ENCODE data around the gene RPA1. TPM values are rescaled to one million over a fixed set of nuclear protein-coding genes. Genes with fewer than 3 reads are reported as not detected.

The RPA1 gene
- total RNA-seq, 3 donors from 2014 or later (not counting 1 experiment from before 2014, with no cell fraction given) = 70.9 to 101 (median 98.9) TPM

GRCh38 chr17:1915889-1916288, 86.1 kb downstream of the RPA1 start:
- Mint-ChIP-seq H3K27ac (no peak overlapping the region), H3K27me3 (ENCODE audit: low read depth in 2 of 2) (peaks cover 7 to 29% of the 10 kb centered on the region in 2 donors), H3K4me3 (no peak overlapping the region), H3K9me3 (no peaks in the 10 kb centered on the region), H3K36me3 (no peaks in the 10 kb centered on the region), H3K4me1 (no peaks in the 10 kb centered on the region)
- TF ChIP-seq CTCF (IDR thresholded peaks at IDR 0.05) = no peak
- Histone ChIP-seq H3K27me3 (ENCODE audit: control insufficient read depth, insufficient read depth, low read length) (peaks cover 4% of the 10 kb centered on the region), H3K9me3 (ENCODE audit: control insufficient read depth, insufficient read depth, low read length) (no peaks in the 10 kb centered on the region), H3K27ac (ENCODE audit: low read length) (no peak overlapping the region), H3K36me3 (ENCODE audit: control insufficient read depth, insufficient read depth, low read length) (no peaks in the 10 kb centered on the region), H3K4me1 (ENCODE audit: control insufficient read depth, insufficient read depth, low read length) (no peaks in the 10 kb centered on the region), H3K4me3 (ENCODE audit: low read length) (no peak overlapping the region)
- DNase-seq = no peak
- 43% methylated on average over 12 of the region's 12 CpGs for WGBS (ENCODE audit: insufficient coverage)
- intact Hi-C loops (cut with micrococcal nuclease) = no loop called here
- no peak for ATAC-seq

GRCh38 chr17:1916316-1916715, 86.5 kb downstream of the RPA1 start:
- Histone ChIP-seq H3K4me1 (ENCODE audit: control insufficient read depth, insufficient read depth, low read length) (no peaks in the 10 kb centered on the region), H3K36me3 (ENCODE audit: control insufficient read depth, insufficient read depth, low read length) (no peaks in the 10 kb centered on the region), H3K4me3 (ENCODE audit: low read length) (no peak overlapping the region), H3K27me3 (ENCODE audit: control insufficient read depth, insufficient read depth, low read length) (peaks cover 4% of the 10 kb centered on the region), H3K9me3 (ENCODE audit: control insufficient read depth, insufficient read depth, low read length) (no peaks in the 10 kb centered on the region), H3K27ac (ENCODE audit: low read length) (no peak overlapping the region)
- H3K27me3 Mint-ChIP-seq (ENCODE audit: low read depth in 2 of 2) = peaks cover 7 to 28% of the 10 kb centered on the region in 2 donors
- intact Hi-C loops (cut with micrococcal nuclease) = no loop called here
- no peak overlapping the region for H3K4me3 Mint-ChIP-seq
- WGBS (ENCODE audit: insufficient coverage) = 86% methylated on average over 11 of the region's 14 CpGs
- H3K4me1 Mint-ChIP-seq = no peaks in the 10 kb centered on the region
- TF ChIP-seq CTCF (IDR thresholded peaks at IDR 0.05) = no peak
- no peak for ATAC-seq
- no peak overlapping the region for H3K27ac Mint-ChIP-seq
- no peak for DNase-seq
- H3K36me3 Mint-ChIP-seq = no peaks in the 10 kb centered on the region
- H3K9me3 Mint-ChIP-seq = no peaks in the 10 kb centered on the region

GRCh38 chr17:1916963-1917715, 87.3 kb downstream of the RPA1 start:
- ATAC-seq = no peak
- Mint-ChIP-seq H3K36me3 (no peaks in the 10 kb centered on the region), H3K27ac (no peak overlapping the region), H3K27me3 (ENCODE audit: low read depth in 2 of 2) (peaks cover 4 to 20% of the 10 kb centered on the region in 2 donors), H3K4me3 (no peak overlapping the region), H3K9me3 (no peaks in the 10 kb centered on the region), H3K4me1 (no peaks in the 10 kb centered on the region)
- Histone ChIP-seq H3K9me3 (ENCODE audit: control insufficient read depth, insufficient read depth, low read length) (no peaks in the 10 kb centered on the region), H3K4me1 (ENCODE audit: control insufficient read depth, insufficient read depth, low read length) (no peaks in the 10 kb centered on the region), H3K27me3 (ENCODE audit: control insufficient read depth, insufficient read depth, low read length) (peaks cover 3% of the 10 kb centered on the region), H3K27ac (ENCODE audit: low read length) (no peak overlapping the region), H3K36me3 (ENCODE audit: control insufficient read depth, insufficient read depth, low read length) (no peaks in the 10 kb centered on the region), H3K4me3 (ENCODE audit: low read length) (no peak overlapping the region)
- DNase-seq = no peak
- 86% methylated on average over 29 of the region's 29 CpGs for whole genome bisulfite sequencing (ENCODE audit: insufficient coverage)
- intact Hi-C loops (cut with micrococcal nuclease) = no loop called here
- no peak for TF ChIP-seq CTCF (IDR thresholded peaks at IDR 0.05)

Measured in natural killer cell (primary cell).